ENCODE measurements around the gene PRR5L. TPM values are rescaled to one million over a fixed set of nuclear protein-coding genes. Genes with fewer than 3 reads are reported as not detected.

The PRR5L gene
- total and polyA plus RNA-seq, 12 donors: 1.7 to 10.2 (median 7.3) TPM

- no peak for DNase-seq
- intact Hi-C loops (cut with DNase I): no loop called here
- H3K9me3 ChIP-seq (replicated peaks in 1 of 3): no peaks in the 10 kb centered on the region
- H3K4me3 ChIP-seq: no peak overlapping the region
- peaks cover 5% of the 10 kb centered on the region for H3K27me3 ChIP-seq
- no peak for TF ChIP-seq POLR2A (IDR thresholded peaks at IDR 0.05)
- TF ChIP-seq CTCF (IDR thresholded peaks at IDR 0.05): no peak
- no peaks in the 10 kb centered on the region for H3K36me3 ChIP-seq (replicated peaks in 1 of 2)
- H3K27ac ChIP-seq: no peak overlapping the region
- peaks cover 0 to 5% of the 10 kb centered on the region in 2 donors for H3K4me1 ChIP-seq (replicated peaks in 1 of 2)
- WGBS, 4 donors: 61 to 69% (median 64%) methylated on average over 9 of the region's 9 CpGs
These were observed 72.0 kb downstream of the PRR5L start for GRCh38 chr11:36367806-36368680.

DNA sequence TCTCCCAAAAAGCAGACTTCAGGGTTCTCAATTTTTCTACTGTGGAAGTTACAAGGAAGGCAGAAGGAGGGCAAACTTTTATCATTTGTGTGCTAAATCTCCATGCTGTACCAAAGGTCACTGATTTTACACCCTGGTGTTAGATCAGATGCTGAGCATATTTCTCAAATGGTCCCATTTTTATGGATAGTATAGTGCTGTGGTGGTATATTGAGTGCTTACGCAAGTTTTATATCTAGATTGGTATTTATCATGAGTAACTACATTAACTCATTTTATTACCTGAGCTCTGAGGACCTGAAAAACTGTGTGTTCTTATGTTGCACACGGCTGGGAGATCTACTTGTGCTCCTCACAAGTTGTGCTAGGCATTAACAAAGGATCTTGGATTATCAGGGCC is 75.1 kb downstream of the PRR5L start:
- WGBS, 4 donors: 87 to 95% (median 91%) methylated on average over 2 of the region's 2 CpGs
- no peak for DNase-seq
- TF ChIP-seq CTCF (IDR thresholded peaks at IDR 0.05) (no peak), POLR2A (IDR thresholded peaks at IDR 0.05) (no peak)
- Histone ChIP-seq H3K27me3 (peaks cover 5% of the 10 kb centered on the region), H3K27ac (no peak overlapping the region), H3K36me3 (replicated peaks in 1 of 2) (no peaks in the 10 kb centered on the region), H3K4me1 (replicated peaks in 1 of 2) (no peaks in the 10 kb centered on the region), H3K9me3 (replicated peaks in 1 of 3) (no peaks in the 10 kb centered on the region), H3K4me3 (no peak overlapping the region)
- intact Hi-C loops (cut with DNase I): no loop called here

- intact Hi-C loops (cut with DNase I): no loop called here
- WGBS, 4 donors: 82 to 92% (median 89%) methylated on average over 7 of the region's 7 CpGs
- Histone ChIP-seq H3K4me3 (no peak overlapping the region), H3K4me1 (replicated peaks in 1 of 2) (peaks cover 0 to 2% of the 10 kb centered on the region in 2 donors), H3K27me3 (peaks cover 5% of the 10 kb centered on the region), H3K9me3 (replicated peaks in 1 of 3) (no peaks in the 10 kb centered on the region), H3K27ac (no peak overlapping the region), H3K36me3 (replicated peaks in 1 of 2) (no peaks in the 10 kb centered on the region)
- no peak for DNase-seq
- TF ChIP-seq POLR2A (IDR thresholded peaks at IDR 0.05) (no peak), CTCF (IDR thresholded peaks at IDR 0.05) (no peak)
These were observed 75.5 kb downstream of the PRR5L start for GRCh38 chr11:36371590-36371989.

DNA sequence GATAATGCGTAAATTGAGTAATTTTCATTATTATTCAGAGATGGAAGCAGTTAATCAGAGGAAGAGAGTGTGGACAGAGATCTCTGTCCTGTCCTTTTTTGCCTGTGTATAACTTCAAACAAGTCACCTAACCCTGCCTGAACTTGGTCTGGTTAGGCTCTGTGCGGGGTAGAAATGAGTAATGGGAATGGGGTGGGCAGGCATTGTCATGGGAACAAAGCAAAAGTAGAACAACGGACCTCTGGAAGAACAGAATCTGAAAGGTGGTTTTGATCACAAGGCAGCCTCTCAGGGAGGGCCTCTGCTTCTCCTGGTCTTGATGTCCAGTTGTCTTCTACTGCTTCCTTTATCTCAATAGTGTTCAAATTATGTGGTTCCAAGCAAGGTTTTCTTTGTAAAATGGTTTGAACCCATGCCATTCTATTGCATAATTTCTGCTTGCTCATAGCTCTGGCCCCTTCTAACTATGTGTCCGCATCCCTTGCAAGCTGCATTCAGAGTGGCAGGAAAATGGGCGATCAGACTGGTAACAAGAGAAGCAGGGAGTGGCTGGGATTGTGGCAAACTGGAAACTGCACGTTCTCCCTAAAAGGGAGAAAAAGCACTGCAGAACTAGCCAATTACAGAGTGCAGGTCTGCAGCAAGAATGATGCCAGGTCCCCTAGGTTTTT is 76.1 kb downstream of the PRR5L start:
- no peak overlapping the region for H3K27ac ChIP-seq
- TF ChIP-seq POLR2A (IDR thresholded peaks at IDR 0.05) (no peak), CTCF (IDR thresholded peaks at IDR 0.05) (no peak)
- intact Hi-C loops (cut with DNase I): no loop called here
- H3K36me3 ChIP-seq (replicated peaks in 1 of 2): no peaks in the 10 kb centered on the region
- no peaks in the 10 kb centered on the region for H3K9me3 ChIP-seq (replicated peaks in 1 of 3)
- WGBS, 4 donors: 67 to 80% (median 78%) methylated on average over 6 of the region's 6 CpGs
- H3K27me3 ChIP-seq: peaks cover 10% of the 10 kb centered on the region
- peaks cover 2 to 9% of the 10 kb centered on the region in 2 donors for H3K4me1 ChIP-seq (replicated peaks in 1 of 2)
- no peak for DNase-seq
- H3K4me3 ChIP-seq: no peak overlapping the region
